Stimulated activated CD4-positive, alpha-beta T cell treated with anti-CD3 and anti-CD28 coated beads, Interleukin-2, amount 100 ng/mL, for 4 hours (primary cell): Measurements from ENCODE around the gene POLG.
A peak's percentile ranks its signal among the peaks of the same experiment; 100 is the strongest.

Source experiments
- DNase-seq: peaks from one replicate; pipeline ENCODE4 v3.0.0-alpha.2; 2020; ENCODE audit warnings: low read depth

Gene POLG

GRCh38 chr15:89370120-89370977, 35.7 kb upstream of the POLG start:
- DNase-seq, result no peak

- no peak for DNase-seq
These were observed 34.8 kb upstream of the POLG start for GRCh38 chr15:89369341-89369947.

- DNase-seq, result no peak
These were observed 34.1 kb upstream of the POLG start for GRCh38 chr15:89368566-89369223.

- no peak for DNase-seq
These were observed 33.1 kb upstream of the POLG start for GRCh38 chr15:89367485-89368451.

- no peak for DNase-seq
These were observed 32.2 kb upstream of the POLG start for GRCh38 chr15:89366656-89367393.

- no peak for DNase-seq
These were observed 30.9 kb upstream of the POLG start for GRCh38 chr15:89365462-89366065.

GRCh38 chr15:89364741-89365450, 30.3 kb upstream of the POLG start:
- no peak for DNase-seq

- no peak for DNase-seq
These were observed 29.7 kb upstream of the POLG start for GRCh38 chr15:89364341-89364740.

- no peak for DNase-seq
These were observed 29.1 kb upstream of the POLG start for GRCh38 chr15:89363770-89364169.

GRCh38 chr15:89363133-89363532, 28.5 kb upstream of the POLG start:
- no peak for DNase-seq

GRCh38 chr15:89362203-89363101, 27.8 kb upstream of the POLG start:
- no peak for DNase-seq

- DNase-seq, result peak; percentile 20
These were observed 27.0 kb upstream of the POLG start for GRCh38 chr15:89361451-89362202.

- no peak for DNase-seq
These were observed 25.8 kb upstream of the POLG start for GRCh38 chr15:89360294-89360971.

GRCh38 chr15:89359471-89360293, 25.1 kb upstream of the POLG start:
- DNase-seq, result no peak

- DNase-seq, result peak; percentile 74
These were observed 24.3 kb upstream of the POLG start for GRCh38 chr15:89358755-89359439.

- DNase-seq, result no peak
These were observed 23.8 kb upstream of the POLG start for GRCh38 chr15:89358435-89358754.
